H9 (cell line): Measurements from ENCODE around the gene DLG2. TPM values are rescaled to one million over a fixed set of nuclear protein-coding genes. Genes with fewer than 3 reads are reported as not detected.

Experiments
- DNase-seq: peaks from one replicate; pipeline ENCODE4 v3.0.0-alpha.2; 2017
- H2AFZ ChIP-seq: one replicate; pipeline ENCODE4 v1.6.1; 2013; ENCODE audit warnings: mild to moderate bottlenecking, low read length, control low read depth, moderate library complexity
- H2AK5ac ChIP-seq: 2 replicates; pipeline ENCODE4 v1.6.1; 2013; ENCODE audit warnings: low read length, control low read depth, mixed read lengths; ENCODE audit not compliant: insufficient read length
- H2BK120ac ChIP-seq: one replicate; pipeline ENCODE4 v1.6.1; 2013; ENCODE audit warnings: low read depth, mild to moderate bottlenecking, low read length, control low read depth, inconsistent platforms; ENCODE audit not compliant: poor library complexity, severe bottlenecking
- H2BK12ac ChIP-seq: 2 replicates; pipeline ENCODE4 v1.6.1; 2013; ENCODE audit warnings: low read length, control low read depth, mixed read lengths, low read depth; ENCODE audit not compliant: insufficient read length
- H2BK15ac ChIP-seq: 2 replicates; pipeline ENCODE4 v1.6.1; 2013; ENCODE audit warnings: low read depth, low read length, control low read depth
- H2BK20ac ChIP-seq: one replicate; pipeline ENCODE4 v1.6.1; 2013; ENCODE audit warnings: low read depth, mild to moderate bottlenecking, low read length, control low read depth, inconsistent platforms; ENCODE audit not compliant: poor library complexity, severe bottlenecking
- H2BK5ac ChIP-seq: 2 replicates; pipeline ENCODE4 v1.6.1; 2013; ENCODE audit warnings: low read length, control low read depth, mixed read lengths; ENCODE audit not compliant: insufficient read length
- H3K14ac ChIP-seq: 2 replicates; pipeline ENCODE4 v1.6.1; 2013; ENCODE audit warnings: low read length, control low read depth; ENCODE audit not compliant: insufficient read depth
- H3K18ac ChIP-seq: 2 replicates; pipeline ENCODE4 v1.6.1; 2013; ENCODE audit warnings: low read depth, mild to moderate bottlenecking, mixed read lengths, low read length, control low read depth; ENCODE audit not compliant: insufficient read length
- H3K23ac ChIP-seq: 2 replicates; pipeline ENCODE4 v1.6.1; 2013; ENCODE audit warnings: low read length, control low read depth, mixed read lengths, low read depth; ENCODE audit not compliant: insufficient read length
- H3K23me2 ChIP-seq: 2 replicates; pipeline ENCODE4 v1.6.1; 2013; ENCODE audit warnings: low read depth, mild to moderate bottlenecking, mixed read lengths, low read length, control low read depth; ENCODE audit not compliant: insufficient read length, poor library complexity, severe bottlenecking
- H3K27ac ChIP-seq: 2 replicates; pipeline ENCODE4 v1.5.1; 2013; ENCODE audit warnings: low read length, control low read depth, mixed read lengths, low read depth; ENCODE audit not compliant: insufficient read length
- H3K27me3 ChIP-seq: 2 replicates; pipeline ENCODE4 v1.6.1; 2013; ENCODE audit warnings: low read length, control low read depth, inconsistent platforms; ENCODE audit not compliant: insufficient read depth
- H3K4ac ChIP-seq: 2 replicates; pipeline ENCODE4 v1.6.1; 2013; ENCODE audit warnings: low read depth, mild to moderate bottlenecking, control low read depth, inconsistent platforms, low read length, moderate library complexity
- H3K4me1 ChIP-seq: 2 replicates; pipeline ENCODE4 v1.6.1; 2013; ENCODE audit warnings: low read length, control low read depth, inconsistent platforms; ENCODE audit not compliant: insufficient read depth
- H3K4me2 ChIP-seq: 2 replicates; pipeline ENCODE4 v1.6.1; 2013; ENCODE audit warnings: low read length, control low read depth, mixed read lengths; ENCODE audit not compliant: insufficient read length, insufficient read depth
- H3K56ac ChIP-seq: 2 replicates; pipeline ENCODE4 v1.6.1; 2013; ENCODE audit warnings: low read depth, mild to moderate bottlenecking, mixed read lengths, low read length, control low read depth; ENCODE audit not compliant: insufficient read length
- H3K79me1 ChIP-seq: 2 replicates; pipeline ENCODE4 v1.6.1; 2013; ENCODE audit warnings: low read depth, mild to moderate bottlenecking, moderate library complexity, low read length, control low read depth, inconsistent platforms; ENCODE audit not compliant: insufficient read depth, poor library complexity, severe bottlenecking
- H3K79me2 ChIP-seq: 2 replicates; pipeline ENCODE4 v1.6.1; 2013; ENCODE audit warnings: low read length, control low read depth, inconsistent platforms; ENCODE audit not compliant: insufficient read depth
- H3K9ac ChIP-seq: 2 replicates; pipeline ENCODE4 v1.6.1; 2013; ENCODE audit warnings: low read length, control low read depth, mixed read lengths; ENCODE audit not compliant: insufficient read length; ENCODE audit errors: extremely low read depth
- H3K9me3 ChIP-seq: one replicate; pipeline ENCODE4 v1.6.1; 2013; ENCODE audit warnings: low read depth, low read length, inconsistent platforms; ENCODE audit not compliant: control insufficient read depth
- H3T11ph ChIP-seq: one replicate; pipeline ENCODE4 v1.6.1; 2013; ENCODE audit warnings: mild to moderate bottlenecking, low read length, control low read depth, inconsistent platforms
- H4K20me1 ChIP-seq: one replicate; pipeline ENCODE4 v1.6.1; 2013; ENCODE audit not compliant: control insufficient read depth, insufficient read length, insufficient read depth
- H4K5ac ChIP-seq: 2 replicates; pipeline ENCODE4 v1.6.1; 2013; ENCODE audit warnings: low read depth, mild to moderate bottlenecking, mixed read lengths, low read length, control low read depth; ENCODE audit not compliant: insufficient read length
- H4K8ac ChIP-seq: replicated peaks from 2 replicates; pipeline ENCODE4 v1.6.1; 2013; ENCODE audit warnings: low read length, control low read depth, mixed read lengths, low read depth; ENCODE audit not compliant: insufficient read length
- H4K91ac ChIP-seq: 2 replicates; pipeline ENCODE4 v1.6.1; 2013; ENCODE audit warnings: low read depth, mild to moderate bottlenecking, moderate library complexity, mixed read lengths, low read length, control low read depth; ENCODE audit not compliant: insufficient read length
- H3K27ac Mint-ChIP-seq, 3 experiments: 2 replicates in 2 of 3; 3 replicates in 1 of 3; pipeline ENCODE4 v1.8.0; 2020 to 2021; ENCODE audit warnings: mixed read lengths in 3 of 3, mild to moderate bottlenecking in 1 of 3, moderate library complexity in 1 of 3
- H3K27me3 Mint-ChIP-seq: 2 replicates; pipeline ENCODE4 v1.8.0; 2021; ENCODE audit warnings: low read depth, mild to moderate bottlenecking, moderate library complexity, mixed read lengths
- H3K36me3 Mint-ChIP-seq, 3 experiments: 2 replicates in 2 of 3; 3 replicates in 1 of 3; pipeline ENCODE4 v1.8.0; 2020 to 2021; ENCODE audit warnings: low read depth in 3 of 3, mixed read lengths in 3 of 3; ENCODE audit not compliant: insufficient read depth in 1 of 3
- H3K4me1 Mint-ChIP-seq, 2 experiments: 2 replicates each; pipeline ENCODE4 v1.8.0; 2020; ENCODE audit warnings: mixed read lengths in 2 of 2
- H3K4me3 Mint-ChIP-seq, 2 experiments: 2 replicates in 1 of 2; 3 replicates in 1 of 2; pipeline ENCODE4 v1.8.0; 2020 to 2021; ENCODE audit warnings: mild to moderate bottlenecking in 2 of 2, mixed read lengths in 2 of 2, moderate library complexity in 1 of 2
- H3K9me3 Mint-ChIP-seq, 2 experiments: 2 replicates in 1 of 2; 3 replicates in 1 of 2; pipeline ENCODE4 v1.8.0; 2020; ENCODE audit warnings: mild to moderate bottlenecking in 2 of 2, mixed read lengths in 2 of 2, moderate library complexity in 1 of 2
- CTCF ChIP-seq: fragments of 200-600 bp; sonication (generic); conservative IDR thresholded peaks from 3 replicates; pipeline ENCODE4 v1.8.0; 2021; ENCODE audit warnings: antibody characterized with exemption, mild to moderate bottlenecking
- WGBS: extraction: QIAGEN DNeasy Blood & Tissue Kit; methylation state at CpG from one replicate; pipeline ENCODE4 v1.1.7; 2013; ENCODE audit warnings: missing lambda C conversion rate, low lambda C conversion rate, mixed read lengths; ENCODE audit not compliant: insufficient read length; ENCODE audit errors: extremely low coverage; 5-methylcytosine and 5-hydroxymethylcytosine counted together
- total RNA-seq: library from RNA; stranded (reverse); gene quantifications from 2 replicates; pipeline ENCODE4 v1.2.1, GENCODE V29; 2021

The DLG2 gene
- total RNA-seq, 1 experiment from 2014 or later, result 8.0 TPM

- Histone ChIP-seq H2AFZ (no peak overlapping the region), H3K9ac (no peak overlapping the region), H3K79me1 (no peaks in the 10 kb centered on the region), H3K4me2 (no peak overlapping the region), H3K14ac (no peak overlapping the region), H3K18ac (no peak overlapping the region), H2BK120ac (no peak overlapping the region), H2BK5ac (no peak overlapping the region), H3K23me2 (no peaks in the 10 kb centered on the region), H3K23ac (no peak overlapping the region), H2BK20ac (no peak overlapping the region), H3K4me1 (no peaks in the 10 kb centered on the region), H2BK12ac (no peak overlapping the region), H3K4ac (no peak overlapping the region), H4K91ac (no peak overlapping the region), H2AK5ac (no peak overlapping the region), H3T11ph (no peak overlapping the region), H3K9me3 (no peaks in the 10 kb centered on the region), H3K27ac (no peak overlapping the region), H4K5ac (no peak overlapping the region), H4K8ac (no peak overlapping the region), H4K20me1 (no peaks in the 10 kb centered on the region), H2BK15ac (no peak overlapping the region), H3K27me3 (no peaks in the 10 kb centered on the region), H3K56ac (no peak overlapping the region), H3K79me2 (no peaks in the 10 kb centered on the region)
- Mint-ChIP-seq H3K4me1 (no peaks in the 10 kb centered on the region), H3K9me3 (no peaks in the 10 kb centered on the region), H3K4me3 (no peak overlapping the region), H3K27me3 (no peaks in the 10 kb centered on the region), H3K36me3 (no peaks in the 10 kb centered on the region), H3K27ac (no peak overlapping the region)
- no peak for TF ChIP-seq CTCF
- no peak for DNase-seq
- no CpG with 5 or more reads among the region's 4 CpGs for WGBS
Measured at GRCh38 chr11:84247926-84248325, 1379.2 kb downstream of the DLG2 start.
